Liver (tissue), 9 donors: ENCODE measurements around the gene CES2. TPM values are rescaled to one million over a fixed set of nuclear protein-coding genes. Genes with fewer than 3 reads are reported as not detected.

Source experiments
- DNase-seq: peaks from one replicate; pipeline ENCODE4 v3.0.0-alpha.2; 2017; ENCODE audit warnings: low spot score
- H3K27ac ChIP-seq, 2 donors: one replicate each; pipeline ENCODE4 v1.7.0; 2013; ENCODE audit warnings: inconsistent platforms in 2 of 2, low read length in 2 of 2, control low read depth in 1 of 2, low read depth in 1 of 2, mild to moderate bottlenecking in 1 of 2
- H3K27me3 ChIP-seq, 4 donors: one replicate each; pipeline versions ENCODE4 v1.6.1 to v1.7.0; 2013; ENCODE audit warnings: low read length in 3 of 4, inconsistent platforms in 1 of 4, mild to moderate bottlenecking in 1 of 4, moderate library complexity in 1 of 4; ENCODE audit not compliant: control insufficient read depth in 4 of 4, insufficient read depth in 4 of 4
- H3K36me3 ChIP-seq, 4 donors: one replicate each; pipeline versions ENCODE4 v1.6.1 to v1.7.0; 2013; ENCODE audit warnings: low read length in 3 of 4, mild to moderate bottlenecking in 3 of 4, low read depth in 1 of 4, moderate library complexity in 1 of 4; ENCODE audit not compliant: control insufficient read depth in 4 of 4, insufficient read depth in 3 of 4
- H3K4me1 ChIP-seq, 4 donors: one replicate each; pipeline versions ENCODE4 v1.6.1 to v1.7.0; 2013; ENCODE audit warnings: low read length in 3 of 4, mild to moderate bottlenecking in 3 of 4, moderate library complexity in 1 of 4; ENCODE audit not compliant: control insufficient read depth in 4 of 4, insufficient read depth in 4 of 4
- H3K4me3 ChIP-seq, 3 donors: one replicate each; pipeline versions ENCODE4 v1.6.1 to v1.7.0; 2013; ENCODE audit warnings: low read length in 3 of 3, control low read depth in 1 of 3, low read depth in 1 of 3, mild to moderate bottlenecking in 1 of 3
- H3K9ac ChIP-seq, 2 donors: one replicate each; pipeline ENCODE4 v1.7.0; 2013; ENCODE audit warnings: low read length in 2 of 2, mild to moderate bottlenecking in 2 of 2, moderate library complexity in 2 of 2, control low read depth in 1 of 2, low read depth in 1 of 2
- H3K9me3 ChIP-seq, 4 donors: one replicate each; pipeline versions ENCODE4 v1.6.1 to v1.7.0; 2013; ENCODE audit warnings: low read length in 3 of 4; ENCODE audit not compliant: control insufficient read depth in 4 of 4
- EGR1 ChIP-seq, 2 donors: IDR thresholded peaks; 2 replicates each; pipeline ENCODE4 v1.6.1; 2016 to 2018; ENCODE audit warnings: antibody characterized with exemption in 2 of 2, low read depth in 2 of 2
- FOXA1 ChIP-seq: IDR thresholded peaks from 2 replicates; pipeline ENCODE4 v1.6.1; 2016; ENCODE audit warnings: antibody characterized with exemption
- FOXA2 ChIP-seq: IDR thresholded peaks from 2 replicates; pipeline ENCODE4 v1.6.1; 2016; ENCODE audit warnings: antibody characterized with exemption
- GABPA ChIP-seq, 2 donors: IDR thresholded peaks in 1 of 2; conservative IDR thresholded peaks in 1 of 2; 2 replicates each; pipeline ENCODE4 v1.6.1; 2016; ENCODE audit warnings: antibody characterized with exemption in 2 of 2, mild to moderate bottlenecking in 1 of 2, moderate library complexity in 1 of 2
- HNF4A ChIP-seq, 2 donors: conservative IDR thresholded peaks; 2 replicates each; pipeline ENCODE4 v1.6.1; 2016; ENCODE audit warnings: antibody characterized with exemption in 2 of 2, mild to moderate bottlenecking in 2 of 2
- HNF4G ChIP-seq: IDR thresholded peaks from 2 replicates; pipeline ENCODE4 v1.6.1; 2016; ENCODE audit warnings: antibody characterized with exemption
- JUND ChIP-seq, 2 donors: IDR thresholded peaks; 2 replicates each; pipeline ENCODE4 v1.6.1; 2016; ENCODE audit warnings: antibody characterized with exemption in 2 of 2
- NR2F2 ChIP-seq: IDR thresholded peaks from 2 replicates; pipeline ENCODE4 v1.6.1; 2016; ENCODE audit warnings: antibody characterized with exemption
- RAD21 ChIP-seq, 2 donors: IDR thresholded peaks; 2 replicates each; pipeline ENCODE4 v1.6.1; 2016; ENCODE audit warnings: antibody characterized with exemption in 2 of 2, mild to moderate bottlenecking in 2 of 2
- REST ChIP-seq: IDR thresholded peaks from 2 replicates; pipeline ENCODE4 v1.6.1; 2016; ENCODE audit warnings: antibody characterized with exemption, mild to moderate bottlenecking
- RXRA ChIP-seq, 2 donors: IDR thresholded peaks; 2 replicates each; pipeline ENCODE4 v1.6.1; 2017 to 2018; ENCODE audit warnings: antibody characterized with exemption in 2 of 2, mild to moderate bottlenecking in 1 of 2
- YY1 ChIP-seq: IDR thresholded peaks from 2 replicates; pipeline ENCODE4 v1.6.1; 2016; ENCODE audit warnings: antibody characterized with exemption, mild to moderate bottlenecking
- WGBS: extraction: QIAGEN DNeasy Blood & Tissue Kit; methylation state at CpG from one replicate; pipeline ENCODE4 v1.1.7; 2013; 5-methylcytosine and 5-hydroxymethylcytosine counted together
- polyA plus RNA-seq, 2 donors: library from polyadenylated mRNA; stranded (reverse) in 1 of 2; unstranded in 1 of 2; fragments of 200-250 nt in 1 of 2; fragments of >200 nt in 1 of 2; fragmentation: Nextera tagmentation in 1 of 2; extraction: Ambion mirVana in 1 of 2; gene quantifications; one replicate each; pipeline versions ENCODE4 v1.2.1 to v1.2.3, GENCODE V29; 2013 to 2015
- total RNA-seq, 2 donors: library from RNA; depleted of rRNA; stranded (reverse); fragments of >200 nt; gene quantifications; one replicate each; pipeline ENCODE4 v1.2.3, GENCODE V29; 2014
- TF ChIP-seq, protein P1 (sequence below): IDR thresholded peaks from 2 replicates; pipeline ENCODE4 v1.6.1; 2016; ENCODE audit warnings: antibody characterized with exemption
- TF ChIP-seq, protein P2 (sequence below): IDR thresholded peaks from 2 replicates; pipeline ENCODE4 v1.6.1; 2016; ENCODE audit warnings: antibody characterized with exemption
- TF ChIP-seq, protein P3 (sequence below): fragments of 150-350 bp; IDR thresholded peaks from 2 replicates; pipeline ENCODE4 v1.5.1; 2017; ENCODE audit warnings: improper control_type of control experiment, low read depth, low read length; ENCODE audit not compliant: missing input control
- TF ChIP-seq, protein P4 (sequence below): IDR thresholded peaks from 2 replicates; pipeline ENCODE4 v1.6.1; 2016; ENCODE audit warnings: antibody characterized with exemption
- donor health status: healthy.
- donor health status: healthy.
- donor health status: healthy.
- donor health status: healthy.
- donor health status: healthy.

The CES2 gene
- total and polyA plus RNA-seq, 4 donors: 21.2 to 200 (median 182) TPM

GRCh38 chr16:66952430-66953110 lies 17.3 kb downstream of the CES2 start:
- Histone ChIP-seq H3K27ac (no peak overlapping the region), H3K4me1 (peaks cover 10 to 45% (median 39%) of the 10 kb centered on the region in 4 donors), H3K36me3 (no peaks in the 10 kb centered on the region), H3K27me3 (no peaks in the 10 kb centered on the region), H3K4me3 (no peak overlapping the region), H3K9ac (no peak overlapping the region), H3K9me3 (no peaks in the 10 kb centered on the region)
- no peak for DNase-seq
- TF ChIP-seq, protein P1, sequence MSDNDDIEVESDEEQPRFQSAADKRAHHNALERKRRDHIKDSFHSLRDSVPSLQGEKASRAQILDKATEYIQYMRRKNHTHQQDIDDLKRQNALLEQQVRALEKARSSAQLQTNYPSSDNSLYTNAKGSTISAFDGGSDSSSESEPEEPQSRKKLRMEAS: no peak
- TF ChIP-seq YY1: no peak
- no peak for TF ChIP-seq HNF4G
- TF ChIP-seq, protein P2, sequence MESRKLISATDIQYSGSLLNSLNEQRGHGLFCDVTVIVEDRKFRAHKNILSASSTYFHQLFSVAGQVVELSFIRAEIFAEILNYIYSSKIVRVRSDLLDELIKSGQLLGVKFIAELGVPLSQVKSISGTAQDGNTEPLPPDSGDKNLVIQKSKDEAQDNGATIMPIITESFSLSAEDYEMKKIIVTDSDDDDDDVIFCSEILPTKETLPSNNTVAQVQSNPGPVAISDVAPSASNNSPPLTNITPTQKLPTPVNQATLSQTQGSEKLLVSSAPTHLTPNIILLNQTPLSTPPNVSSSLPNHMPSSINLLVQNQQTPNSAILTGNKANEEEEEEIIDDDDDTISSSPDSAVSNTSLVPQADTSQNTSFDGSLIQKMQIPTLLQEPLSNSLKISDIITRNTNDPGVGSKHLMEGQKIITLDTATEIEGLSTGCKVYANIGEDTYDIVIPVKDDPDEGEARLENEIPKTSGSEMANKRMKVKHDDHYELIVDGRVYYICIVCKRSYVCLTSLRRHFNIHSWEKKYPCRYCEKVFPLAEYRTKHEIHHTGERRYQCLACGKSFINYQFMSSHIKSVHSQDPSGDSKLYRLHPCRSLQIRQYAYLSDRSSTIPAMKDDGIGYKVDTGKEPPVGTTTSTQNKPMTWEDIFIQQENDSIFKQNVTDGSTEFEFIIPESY: no peak
- TF ChIP-seq, protein P3, sequence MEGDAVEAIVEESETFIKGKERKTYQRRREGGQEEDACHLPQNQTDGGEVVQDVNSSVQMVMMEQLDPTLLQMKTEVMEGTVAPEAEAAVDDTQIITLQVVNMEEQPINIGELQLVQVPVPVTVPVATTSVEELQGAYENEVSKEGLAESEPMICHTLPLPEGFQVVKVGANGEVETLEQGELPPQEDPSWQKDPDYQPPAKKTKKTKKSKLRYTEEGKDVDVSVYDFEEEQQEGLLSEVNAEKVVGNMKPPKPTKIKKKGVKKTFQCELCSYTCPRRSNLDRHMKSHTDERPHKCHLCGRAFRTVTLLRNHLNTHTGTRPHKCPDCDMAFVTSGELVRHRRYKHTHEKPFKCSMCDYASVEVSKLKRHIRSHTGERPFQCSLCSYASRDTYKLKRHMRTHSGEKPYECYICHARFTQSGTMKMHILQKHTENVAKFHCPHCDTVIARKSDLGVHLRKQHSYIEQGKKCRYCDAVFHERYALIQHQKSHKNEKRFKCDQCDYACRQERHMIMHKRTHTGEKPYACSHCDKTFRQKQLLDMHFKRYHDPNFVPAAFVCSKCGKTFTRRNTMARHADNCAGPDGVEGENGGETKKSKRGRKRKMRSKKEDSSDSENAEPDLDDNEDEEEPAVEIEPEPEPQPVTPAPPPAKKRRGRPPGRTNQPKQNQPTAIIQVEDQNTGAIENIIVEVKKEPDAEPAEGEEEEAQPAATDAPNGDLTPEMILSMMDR: no peak
- no peak for TF ChIP-seq EGR1 (IDR thresholded peaks at IDR 0.05; ENCODE audit: low read depth in 2 of 2)
- no peak for TF ChIP-seq REST
- no peak for TF ChIP-seq JUND (IDR thresholded peaks at IDR 0.05)
- TF ChIP-seq GABPA (IDR thresholded peaks at IDR 0.05 in 1 of 2, conservative IDR thresholded peaks at IDR 0.05 in 1 of 2): no peak
- no peak for TF ChIP-seq RAD21 (IDR thresholded peaks at IDR 0.05)
- TF ChIP-seq, protein P4, sequence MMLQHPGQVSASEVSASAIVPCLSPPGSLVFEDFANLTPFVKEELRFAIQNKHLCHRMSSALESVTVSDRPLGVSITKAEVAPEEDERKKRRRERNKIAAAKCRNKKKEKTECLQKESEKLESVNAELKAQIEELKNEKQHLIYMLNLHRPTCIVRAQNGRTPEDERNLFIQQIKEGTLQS: no peak
- TF ChIP-seq HNF4A (conservative IDR thresholded peaks at IDR 0.05): no peak
- TF ChIP-seq NR2F2: no peak
- TF ChIP-seq FOXA1: no peak
- TF ChIP-seq RXRA (IDR thresholded peaks at IDR 0.05): no peak
- no peak for TF ChIP-seq FOXA2
- WGBS: 82% methylated on average over 7 of the region's 7 CpGs
